IPS DF 4.7 (cell line): ENCODE data around the gene KRTAP9-8.
"Not testable (repeated sequence)": the region's sequence is repeated elsewhere in the genome, so short reads cannot be mapped to it uniquely, and the experiment has no call there.

Experiments
- DNase-seq: peaks from one replicate; pipeline ENCODE4 v3.0.0-alpha.2; 2013; ENCODE audit warnings: low spot score; ENCODE audit errors: extremely low read depth

KRTAP9-8 gene

GRCh38 chr17:41255381-41256290 lies 17.8 kb downstream of the KRTAP9-8 start, which contains the start of gene KRTAP9-9:
Gene KRTAP9-9 (plus strand): TSS chr17:41255384.
- not testable (repeated sequence) for DNase-seq

- no peak for DNase-seq
Measured at GRCh38 chr17:41256291-41256685, 18.5 kb downstream of the KRTAP9-8 start.

GRCh38 chr17:41258406-41258805 lies 20.6 kb downstream of the KRTAP9-8 start:
- DNase-seq: no peak

- DNase-seq: no peak
Measured at GRCh38 chr17:41263212-41263611, 25.4 kb downstream of the KRTAP9-8 start.

GRCh38 chr17:41264599-41264998 lies 26.8 kb downstream of the KRTAP9-8 start:
- no peak for DNase-seq

GRCh38 chr17:41265078-41265477 lies 27.3 kb downstream of the KRTAP9-8 start, which contains the start of gene KRTAP9-6:
Gene KRTAP9-6 (plus strand): TSS chr17:41265378. CDS start chr17:41265378, 0 bp downstream.
- DNase-seq: no peak

- no peak for DNase-seq
Measured at GRCh38 chr17:41267711-41268110, 29.9 kb downstream of the KRTAP9-8 start.

GRCh38 chr17:41271323-41271722 lies 33.5 kb downstream of the KRTAP9-8 start:
- not testable (repeated sequence) for DNase-seq

- no peak for DNase-seq
Measured at GRCh38 chr17:41271858-41272257, 34.1 kb downstream of the KRTAP9-8 start.

GRCh38 chr17:41275648-41276190 lies 37.9 kb downstream of the KRTAP9-8 start, which contains the start of gene KRTAP9-7:
Gene KRTAP9-7 (plus strand): TSS chr17:41275698. CDS start chr17:41275698, 0 bp downstream.
- not testable (repeated sequence) for DNase-seq

GRCh38 chr17:41278176-41278955 lies 40.6 kb downstream of the KRTAP9-8 start:
- DNase-seq: no peak

- no peak for DNase-seq
Measured at GRCh38 chr17:41284043-41284442, 46.2 kb downstream of the KRTAP9-8 start.

- DNase-seq: no peak
Measured at GRCh38 chr17:41284546-41284945, 46.7 kb downstream of the KRTAP9-8 start.

- no peak for DNase-seq
Measured at GRCh38 chr17:41287050-41287449, 49.3 kb downstream of the KRTAP9-8 start.
